ENCODE measurements around the gene UHRF2. TPM values are rescaled to one million over a fixed set of nuclear protein-coding genes. Genes with fewer than 3 reads are reported as not detected.
"Not testable (repeated sequence)": the region's sequence is repeated elsewhere in the genome, so short reads cannot be mapped to it uniquely, and the experiment has no call there.

Gene UHRF2
- 81.1 and 114 TPM in 2 replicates for total RNA-seq

- peak; percentile 87 for ATAC-seq (ENCODE audit: low read depth)
- Mint-ChIP-seq H3K27me3 (no peaks in the 10 kb centered on the region), H3K27ac (peak within 1 kb of the TSS; percentile 96), H3K4me1 (peaks cover 61% of the 10 kb centered on the region), H3K4me3 (peak within 1 kb of the TSS; percentile 82), H3K9me3 (no peaks in the 10 kb centered on the region), H3K36me3 (ENCODE audit: low read depth) (peaks cover 20% of the 10 kb centered on the region)
- POLR2A ChIA-PET = interaction anchor here (0.6 to 8.0 kb wide), 40 partner anchors 8 to 1733 kb away, joined by 3 to 164 read pairs (median 5); partner anchors contain the start of genes AK3, CDC37L1, DMAC1 and KDM4C
- peak; percentile 95 for DNase-seq
- CTCF ChIA-PET = interaction anchor here (0.7 to 2.9 kb wide), 10 partner anchors 14 to 155 kb away, joined by 3 to 12 read pairs (median 3); no protein-coding TSS in a partner anchor
- no peak for TF ChIP-seq CTCF (IDR thresholded peaks at IDR 0.05)
- intact Hi-C loops (cut with micrococcal nuclease) = loop anchor here (1.0 to 10.0 kb wide), 14 partner anchors 17 to 1735 kb away; partner anchors contain the start of genes CDC37L1, JAK2, KDM4C and PLGRKT
Measured at GRCh38 chr9:6412487-6413364, at the start of gene UHRF2. Gene UHRF2, plus strand, starts transcription at chr9:6413199. Its CDS starts 292 bp downstream, at chr9:6413491.

- intact Hi-C loops (cut with micrococcal nuclease) = no loop called here
- Mint-ChIP-seq H3K36me3 (ENCODE audit: low read depth) (peaks cover 2% of the 10 kb centered on the region), H3K27me3 (no peaks in the 10 kb centered on the region), H3K27ac (no peak overlapping the region), H3K4me1 (no peaks in the 10 kb centered on the region), H3K9me3 (peaks cover 8% of the 10 kb centered on the region), H3K4me3 (no peak overlapping the region)
- no peak for ATAC-seq (ENCODE audit: low read depth)
- TF ChIP-seq CTCF (IDR thresholded peaks at IDR 0.05) = no peak
- ChIA-PET CTCF (no interaction called here), POLR2A (no interaction called here)
- no peak for DNase-seq
Measured at GRCh38 chr9:6367128-6367890, 45.7 kb upstream of the UHRF2 start.

- H3K36me3 Mint-ChIP-seq (ENCODE audit: low read depth) = peaks cover 2% of the 10 kb centered on the region
- CTCF ChIA-PET = no interaction called here
- POLR2A ChIA-PET = no interaction called here
- DNase-seq = no peak
- intact Hi-C loops (cut with micrococcal nuclease) = no loop called here
- H3K27ac Mint-ChIP-seq = no peak overlapping the region
- no peaks in the 10 kb centered on the region for H3K27me3 Mint-ChIP-seq
- H3K4me3 Mint-ChIP-seq = no peak overlapping the region
- no peak for ATAC-seq (ENCODE audit: low read depth)
- H3K9me3 Mint-ChIP-seq = peaks cover 8% of the 10 kb centered on the region
- TF ChIP-seq CTCF (IDR thresholded peaks at IDR 0.05) = no peak
- no peaks in the 10 kb centered on the region for H3K4me1 Mint-ChIP-seq
Measured at GRCh38 chr9:6368831-6369230, 44.2 kb upstream of the UHRF2 start.

- intact Hi-C loops (cut with micrococcal nuclease); CTCF ChIA-PET; ATAC-seq (ENCODE audit: low read depth); H3K4me3 Mint-ChIP-seq; H3K36me3 Mint-ChIP-seq (ENCODE audit: low read depth); H3K9me3 Mint-ChIP-seq; H3K27ac Mint-ChIP-seq; POLR2A ChIA-PET; DNase-seq; H3K27me3 Mint-ChIP-seq: not testable (repeated sequence)
- H3K4me1 Mint-ChIP-seq = peaks cover 20% of the 10 kb centered on the region
Measured at GRCh38 chr9:6381477-6382012, 31.5 kb upstream of the UHRF2 start.

GRCh38 chr9:6382681-6383080 is 30.3 kb upstream of the UHRF2 start:
- no peak for TF ChIP-seq CTCF (IDR thresholded peaks at IDR 0.05)
- intact Hi-C loops (cut with micrococcal nuclease) = no loop called here
- Mint-ChIP-seq H3K27ac (no peak overlapping the region), H3K9me3 (no peaks in the 10 kb centered on the region), H3K4me1 (peaks cover 20% of the 10 kb centered on the region), H3K27me3 (no peaks in the 10 kb centered on the region), H3K4me3 (no peak overlapping the region), H3K36me3 (ENCODE audit: low read depth) (no peaks in the 10 kb centered on the region)
- ChIA-PET POLR2A (no interaction called here), CTCF (no interaction called here)
- DNase-seq (no peak), ATAC-seq (ENCODE audit: low read depth) (no peak)
